GM18507 (cell line): ENCODE data around the gene ABCC2.

Experiments
- DNase-seq: peaks from one replicate; pipeline ENCODE4 v3.0.0; 2011; ENCODE audit warnings: low read depth; ENCODE audit not compliant: insufficient read length; ENCODE audit errors: extremely low spot score
- FAIRE-seq: peaks from 2 replicates; lab custom pipeline; 2011; peaks lifted over from hg19 to GRCh38; lab: Jason Lieb, UNC

The ABCC2 gene

DNA sequence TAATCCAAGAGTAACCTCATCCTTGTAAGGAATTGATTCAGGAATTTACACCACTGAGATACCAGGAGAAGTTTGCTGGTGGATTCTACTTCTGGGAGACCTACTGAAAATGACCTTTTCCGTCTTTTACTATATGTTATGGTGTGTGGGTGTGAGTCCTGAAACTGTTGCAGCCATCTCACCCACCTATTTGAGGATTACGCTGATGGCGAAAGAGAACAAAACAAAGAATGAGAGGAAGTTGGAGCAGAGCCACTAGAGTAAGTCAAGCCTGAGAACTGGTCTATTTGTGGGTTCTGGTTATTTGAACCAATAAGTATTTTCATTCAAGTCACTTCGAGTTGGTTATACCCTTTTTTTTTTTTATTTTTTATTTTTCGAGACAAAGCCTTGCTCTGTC, 12.7 kb upstream of the ABCC2 start:
- FAIRE-seq = no peak
- no peak for DNase-seq

DNA sequence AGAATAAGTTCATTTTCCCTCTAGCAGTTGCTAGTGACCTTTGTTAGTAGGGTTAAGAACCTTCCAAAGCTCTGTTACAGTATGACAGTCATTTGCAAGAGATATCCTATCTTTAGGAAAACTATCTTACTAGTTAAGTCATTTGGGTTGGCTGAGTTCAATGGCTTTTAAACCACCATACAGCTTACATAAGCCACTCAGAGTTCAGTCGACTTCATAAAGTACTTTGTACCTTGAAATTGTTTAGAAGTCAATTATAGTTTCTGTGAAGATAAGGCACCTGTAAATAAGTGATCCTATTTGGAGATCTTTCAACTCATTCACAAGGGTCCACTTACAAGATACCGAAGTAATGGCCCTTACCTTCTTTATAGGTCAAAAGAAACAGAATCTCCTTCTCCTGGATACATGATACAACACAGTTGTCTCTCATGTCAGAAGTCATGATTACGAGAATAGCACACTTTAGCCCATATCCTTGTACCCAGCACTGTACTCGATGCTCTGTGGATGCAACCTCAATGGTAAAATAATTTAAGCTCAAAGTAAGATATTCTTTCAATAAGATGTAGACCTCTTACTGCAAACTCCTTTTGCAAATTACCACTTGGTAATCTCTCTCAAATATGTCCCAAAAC, 11.9 kb upstream of the ABCC2 start:
- DNase-seq (no peak), FAIRE-seq (no peak)

DNA sequence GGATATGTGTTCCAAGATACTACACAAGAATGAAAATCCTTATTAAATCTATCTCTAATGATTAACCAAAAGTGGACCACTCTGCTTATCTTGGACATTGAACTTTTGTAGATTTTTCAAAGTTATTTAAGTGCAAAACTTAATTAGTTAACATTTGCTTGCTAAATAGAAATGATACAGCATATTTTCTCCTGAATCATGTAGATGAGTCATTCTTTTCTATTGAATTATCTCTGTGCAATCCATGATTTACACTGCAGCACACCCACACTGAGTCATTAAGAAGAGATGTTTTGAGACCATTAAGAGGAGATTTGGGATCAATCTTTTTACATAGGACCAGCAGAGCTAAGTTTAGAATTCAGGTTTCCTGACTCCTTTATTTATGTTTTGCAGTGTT, 6.6 kb upstream of the ABCC2 start:
- DNase-seq (no peak), FAIRE-seq (no peak)

DNA sequence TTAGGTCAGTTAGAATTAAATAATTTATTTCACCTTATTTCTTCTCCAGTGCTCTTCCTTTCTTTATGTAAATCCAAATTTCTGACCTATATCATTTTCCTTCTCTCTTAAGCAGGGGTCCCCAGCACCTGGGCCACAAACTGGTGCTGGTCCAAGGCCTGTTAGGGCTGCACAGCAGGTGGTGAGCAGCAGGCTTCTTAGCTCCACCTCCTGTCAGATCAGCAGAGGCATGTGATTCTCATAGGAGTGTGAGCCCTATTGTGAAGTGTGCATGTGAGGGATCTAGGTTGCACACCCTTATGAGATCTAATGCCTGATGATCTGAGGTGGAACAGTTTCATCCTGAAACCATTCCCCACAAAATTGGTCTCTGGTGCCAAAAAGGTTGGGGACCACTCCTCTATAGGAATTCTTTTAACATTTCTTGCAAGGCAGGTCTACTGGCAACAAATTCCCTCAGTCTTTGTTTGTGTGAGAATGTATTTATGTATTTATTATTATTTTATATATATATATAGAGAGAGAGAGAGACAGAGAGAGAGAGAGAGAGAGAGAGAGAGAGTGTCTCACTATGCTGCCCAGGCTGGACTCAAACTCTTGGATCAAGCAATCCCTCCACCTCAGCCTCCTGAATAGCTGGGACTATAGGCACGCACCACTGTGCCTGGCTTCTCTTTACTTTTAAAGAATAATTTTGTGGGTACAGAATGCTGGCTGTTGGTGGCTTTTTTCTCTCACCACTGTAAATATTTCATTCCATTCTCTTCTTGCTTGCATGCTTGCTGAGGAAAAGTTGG, 4.3 kb upstream of the ABCC2 start:
- FAIRE-seq (peak; percentile 41), DNase-seq (no peak)

DNA sequence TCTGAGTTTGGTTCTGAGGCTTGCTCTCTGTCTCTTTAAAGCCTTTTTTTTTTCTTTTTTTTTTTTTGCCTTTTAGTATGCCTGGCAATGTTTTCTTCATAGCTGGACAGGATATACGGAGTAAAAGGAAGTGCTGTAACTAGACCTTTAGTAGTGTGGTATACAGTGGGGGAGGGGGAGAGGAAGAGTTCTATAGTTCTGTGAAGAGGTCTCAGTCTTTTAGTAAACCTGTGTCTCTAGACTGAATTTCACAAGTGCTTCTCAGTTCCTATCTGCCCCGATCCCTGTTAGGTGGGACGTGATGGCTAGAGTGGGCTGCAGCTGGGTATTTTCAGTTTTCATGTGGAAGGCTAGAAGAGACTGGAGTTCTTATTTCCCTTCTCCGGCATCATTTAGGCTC, 3.1 kb upstream of the ABCC2 start:
- FAIRE-seq (no peak), DNase-seq (no peak)

DNA sequence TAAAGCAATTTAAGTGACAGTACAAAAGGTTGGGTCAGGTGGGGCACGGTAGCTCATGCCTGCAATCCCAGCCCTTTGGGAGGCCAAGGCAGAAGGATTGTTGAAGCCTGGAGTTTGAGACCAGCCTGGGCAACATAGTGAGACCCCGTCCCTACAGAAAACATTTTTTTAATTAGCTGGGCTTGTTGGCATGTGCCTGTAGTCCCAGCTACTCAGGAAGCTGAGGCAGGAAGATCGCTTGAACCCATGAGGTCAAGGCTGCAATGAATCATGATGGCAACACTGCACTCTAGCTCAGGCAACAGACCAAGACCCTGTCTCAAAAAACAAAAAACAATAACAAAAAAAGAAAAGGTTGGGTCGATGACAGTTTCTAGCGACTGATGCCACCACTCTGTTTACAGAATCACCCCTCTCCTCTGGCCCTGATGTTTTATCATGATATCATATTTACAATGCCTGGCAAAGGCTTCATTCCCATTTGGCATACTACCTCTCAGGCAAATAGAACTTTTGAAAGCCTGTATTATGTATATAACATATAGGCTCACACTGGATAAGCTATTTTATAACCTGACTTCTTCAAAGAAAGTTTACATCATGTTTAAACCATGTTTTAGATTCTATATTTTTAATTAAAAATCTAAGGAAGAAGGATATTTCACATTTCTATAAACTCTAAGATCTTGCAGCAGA, 558 bp upstream of the ABCC2 start:
- FAIRE-seq (no peak), DNase-seq (no peak)

DNA sequence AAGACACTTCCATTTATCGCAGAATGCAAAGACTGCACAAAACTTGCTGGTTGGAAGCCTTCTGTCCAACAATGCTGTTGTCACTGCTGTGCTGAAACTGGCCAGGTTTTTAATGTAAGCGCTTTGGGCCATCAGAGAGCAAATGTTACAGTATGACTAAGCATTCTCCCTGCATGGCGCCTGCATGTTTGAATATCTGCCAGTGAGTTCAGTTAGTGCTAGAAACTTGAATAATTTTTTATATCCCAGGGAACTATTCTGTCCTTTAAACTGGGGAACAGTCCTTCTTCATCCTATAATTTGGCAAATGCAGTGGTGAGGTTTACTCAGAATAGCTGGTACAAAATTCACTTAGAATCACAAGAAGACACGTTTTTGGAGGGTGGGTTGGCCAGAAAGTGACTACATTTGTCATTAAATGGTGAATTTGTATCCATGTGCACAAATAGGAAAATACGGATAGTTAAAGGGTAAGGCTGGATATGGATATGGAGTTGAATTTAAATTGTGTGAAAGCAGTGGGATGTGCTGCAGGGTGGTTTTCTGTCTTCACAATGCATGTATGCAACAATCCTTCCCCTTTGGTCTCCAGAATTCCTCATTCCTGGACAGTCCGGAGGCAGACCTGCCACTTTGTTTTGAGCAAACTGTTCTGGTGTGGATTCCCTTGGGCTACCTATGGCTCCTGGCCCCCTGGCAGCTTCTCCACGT, 1.7 kb downstream of the ABCC2 start:
- FAIRE-seq = no peak
- no peak for DNase-seq

DNA sequence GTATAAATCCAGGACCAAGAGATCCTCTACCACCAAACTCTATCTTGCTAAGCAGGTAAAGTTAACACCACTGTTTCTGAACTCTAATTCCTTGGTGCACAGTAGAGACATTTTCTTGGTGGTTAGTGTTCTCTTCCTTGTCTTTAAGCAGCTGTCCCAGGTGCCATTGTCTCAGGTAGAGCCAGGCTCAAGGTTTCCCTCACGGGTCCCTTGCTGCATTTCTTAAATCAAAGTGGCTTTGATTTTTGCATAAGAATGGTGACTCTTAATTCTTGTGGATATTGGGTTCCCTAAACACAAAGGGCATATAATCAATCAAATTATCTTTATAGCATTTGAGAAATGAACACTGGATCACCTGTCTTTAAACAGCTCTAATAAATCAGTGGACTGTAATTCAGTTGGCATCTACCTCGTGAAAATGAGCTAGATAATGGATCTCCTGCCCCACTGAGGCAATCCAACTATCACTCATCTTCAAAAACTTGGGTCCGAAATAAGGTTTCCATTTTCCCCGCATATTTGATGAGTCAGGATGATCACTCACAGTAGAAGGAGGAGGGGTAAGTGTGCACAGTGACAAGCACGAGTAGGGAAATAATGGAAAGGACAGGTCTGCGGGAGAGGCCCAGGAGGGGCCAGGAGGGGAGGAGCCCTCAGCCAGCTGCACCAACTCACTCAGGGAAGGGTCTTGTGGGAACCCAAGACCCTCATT, 2.4 kb downstream of the ABCC2 start:
- FAIRE-seq (no peak), DNase-seq (no peak)

DNA sequence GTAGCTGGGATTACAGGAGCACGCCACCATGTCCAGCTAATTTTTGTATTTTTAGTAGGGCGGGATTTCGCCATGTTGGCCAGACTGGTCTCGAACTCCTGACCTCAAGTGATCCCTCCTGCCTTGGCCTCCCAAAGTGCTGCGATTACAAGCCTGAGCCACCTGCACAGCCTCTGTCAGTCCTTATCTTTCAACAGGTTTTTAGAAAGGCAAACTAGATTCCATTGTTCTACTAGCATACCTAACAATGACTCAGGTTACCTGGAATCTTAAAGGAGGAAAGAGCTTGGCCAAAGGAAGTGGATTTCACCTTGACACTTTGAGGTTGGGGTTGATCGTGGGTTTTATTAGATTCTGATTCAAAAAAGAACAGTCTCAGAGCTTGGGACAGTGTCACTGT, 3.2 kb downstream of the ABCC2 start:
- FAIRE-seq (no peak), DNase-seq (no peak)

DNA sequence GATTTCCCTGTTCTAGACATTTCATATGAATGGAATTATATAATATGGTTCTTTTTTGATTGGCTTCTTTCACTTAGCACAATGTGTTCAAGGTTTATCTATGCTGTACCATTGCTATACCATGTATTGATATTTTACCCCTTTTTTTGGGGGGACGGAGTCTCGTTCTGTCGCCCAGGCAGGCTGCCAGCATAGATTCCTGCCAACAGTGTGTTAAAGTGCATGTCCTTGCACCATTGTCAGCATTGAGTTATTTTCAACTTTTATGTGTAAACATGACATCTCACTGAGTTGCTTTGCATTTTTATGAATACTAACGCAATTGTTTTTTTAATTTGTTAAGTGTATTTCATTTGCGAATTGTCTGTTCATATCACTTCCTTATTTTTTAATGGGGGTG, 4.9 kb downstream of the ABCC2 start:
- no peak for FAIRE-seq

DNA sequence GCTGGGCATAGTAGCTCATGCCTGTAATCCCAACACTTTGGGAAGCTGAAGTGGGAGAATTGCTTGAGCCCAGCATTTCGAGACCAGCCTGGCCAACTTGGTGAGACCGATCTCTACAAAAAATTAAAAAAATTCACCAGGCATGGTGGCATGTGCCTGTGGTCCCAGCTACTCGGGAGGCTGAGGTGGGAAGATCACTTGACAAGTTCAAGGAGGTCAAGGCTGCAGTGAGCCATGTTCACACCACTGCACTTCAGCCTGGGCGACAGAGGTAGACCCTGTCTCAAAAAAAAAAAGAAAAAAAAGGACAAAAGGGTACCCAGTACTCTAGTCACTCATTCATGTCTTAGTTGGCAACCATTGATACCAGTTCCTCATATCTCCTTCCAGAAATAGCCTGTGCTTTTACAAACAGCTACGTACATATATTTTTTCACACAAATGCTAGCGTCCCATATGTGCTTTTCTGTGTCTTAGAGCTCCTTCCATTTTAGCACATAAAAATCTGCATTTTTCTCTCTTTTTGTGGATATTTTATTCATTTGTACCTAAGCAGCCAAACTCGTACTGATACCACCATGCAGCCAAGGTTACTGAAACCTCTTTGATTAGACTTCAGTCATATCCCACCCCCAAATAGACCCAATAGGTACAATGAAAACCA, 5.5 kb downstream of the ABCC2 start:
- no peak for DNase-seq
- FAIRE-seq = no peak

More for the DNA sequence above, 4.9 kb downstream of the ABCC2 start:
- no peak for DNase-seq

DNA sequence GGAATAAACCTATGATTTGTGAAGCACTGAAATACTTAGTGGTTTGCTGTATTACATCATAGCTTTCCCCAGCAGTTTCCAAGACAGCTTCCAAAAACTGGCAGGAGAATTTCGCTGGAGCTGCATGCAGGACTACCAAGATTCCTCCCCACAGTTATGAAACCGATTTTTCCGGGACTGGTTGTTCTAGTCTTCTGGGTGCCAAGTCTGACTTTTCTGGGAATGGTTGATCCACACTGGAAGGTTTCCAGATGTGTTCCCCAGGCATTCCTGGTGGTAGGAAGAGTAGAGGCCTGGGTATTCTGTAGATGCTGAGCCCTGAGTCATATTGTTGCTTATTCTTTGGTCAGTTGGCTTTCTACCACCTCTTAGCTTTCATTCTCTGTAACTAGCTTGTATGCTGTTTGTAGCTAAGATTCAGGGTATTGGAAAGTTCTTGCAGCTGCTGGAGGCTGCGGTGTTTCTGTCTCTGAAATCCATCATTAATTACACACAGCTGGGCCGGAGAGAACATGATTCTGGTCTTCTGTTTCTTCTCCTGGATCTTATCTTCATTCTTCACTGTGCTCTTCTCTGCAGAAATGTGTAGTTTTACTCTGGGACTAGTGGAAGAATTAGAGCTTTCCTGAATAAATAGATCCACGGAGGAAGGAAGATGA, 6.3 kb downstream of the ABCC2 start:
- FAIRE-seq = no peak

DNA sequence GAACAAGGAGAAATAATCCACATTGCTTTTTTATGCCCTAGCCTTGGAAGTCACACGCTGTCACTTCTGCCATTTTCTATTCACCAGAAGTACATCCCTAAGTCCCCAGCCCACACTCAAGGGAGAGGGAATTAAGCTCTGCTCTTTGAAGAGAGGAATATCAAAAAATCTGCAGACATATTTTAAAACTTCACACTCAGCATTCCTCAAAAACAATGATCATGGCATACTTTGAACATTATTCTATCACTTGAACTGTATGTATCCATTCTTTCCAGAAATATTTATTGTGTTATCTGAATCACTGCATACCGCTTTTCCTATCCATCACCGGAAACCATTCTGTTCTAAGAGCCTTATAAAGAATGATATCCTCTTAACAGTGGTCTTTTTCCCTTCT, 9.4 kb downstream of the ABCC2 start:
- no peak for FAIRE-seq

More for the DNA sequence above, 6.3 kb downstream of the ABCC2 start:
- no peak for DNase-seq

DNA sequence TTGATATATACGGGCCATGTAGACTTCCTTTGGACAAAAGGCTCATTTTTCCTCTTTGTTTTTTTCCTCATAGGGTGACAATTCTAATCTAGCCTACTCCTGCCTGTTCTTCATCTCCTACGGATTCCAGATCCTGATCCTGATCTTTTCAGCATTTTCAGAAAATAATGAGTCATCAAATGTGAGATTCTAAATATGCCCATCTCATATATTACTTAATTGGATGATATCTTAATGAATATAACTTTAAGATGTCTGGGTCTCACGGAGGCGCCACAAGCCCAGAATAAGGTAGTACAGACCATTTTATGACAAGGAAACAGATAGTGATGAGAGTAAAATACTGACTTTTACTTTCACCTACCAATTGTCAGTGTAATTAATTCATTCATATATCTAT, 11.4 kb downstream of the ABCC2 start:
- DNase-seq (no peak), FAIRE-seq (no peak)

More for the DNA sequence above, 9.4 kb downstream of the ABCC2 start:
- DNase-seq = no peak

DNA sequence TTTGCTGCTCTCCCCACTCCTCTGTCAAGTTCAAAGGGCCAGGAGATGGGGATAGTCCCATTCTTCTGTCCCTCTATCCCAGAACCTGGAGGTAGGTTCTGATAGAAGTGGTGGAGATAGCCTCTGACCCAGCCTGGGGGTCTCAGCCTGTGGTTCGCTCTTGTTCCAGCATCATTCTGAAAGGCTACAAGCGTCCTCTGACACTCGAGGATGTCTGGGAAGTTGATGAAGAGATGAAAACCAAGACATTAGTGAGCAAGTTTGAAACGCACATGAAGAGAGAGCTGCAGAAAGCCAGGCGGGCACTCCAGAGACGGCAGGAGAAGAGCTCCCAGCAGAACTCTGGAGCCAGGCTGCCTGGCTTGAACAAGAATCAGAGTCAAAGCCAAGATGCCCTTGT, 14.5 kb downstream of the ABCC2 start:
- DNase-seq (no peak), FAIRE-seq (no peak)

DNA sequence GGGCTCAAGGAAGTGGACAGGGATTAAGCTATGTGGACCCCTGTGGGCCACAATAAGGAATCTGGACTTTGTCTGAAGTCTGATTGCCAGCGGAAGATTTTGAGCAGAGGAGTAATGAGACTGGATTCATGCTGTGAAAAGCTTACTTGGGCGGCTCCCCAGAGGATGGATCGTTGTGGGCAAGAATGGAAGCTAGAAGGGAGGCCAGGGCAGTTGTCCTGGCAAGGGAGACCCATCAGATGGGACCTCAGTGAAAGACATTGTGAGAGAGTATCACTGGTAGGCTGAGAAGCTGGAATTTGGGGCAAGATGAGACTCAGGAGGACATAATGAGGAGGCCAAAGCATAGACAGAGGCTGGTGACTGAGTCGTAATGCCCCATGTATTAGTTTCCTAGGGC, 15.6 kb downstream of the ABCC2 start:
- no peak for FAIRE-seq
- DNase-seq = no peak

DNA sequence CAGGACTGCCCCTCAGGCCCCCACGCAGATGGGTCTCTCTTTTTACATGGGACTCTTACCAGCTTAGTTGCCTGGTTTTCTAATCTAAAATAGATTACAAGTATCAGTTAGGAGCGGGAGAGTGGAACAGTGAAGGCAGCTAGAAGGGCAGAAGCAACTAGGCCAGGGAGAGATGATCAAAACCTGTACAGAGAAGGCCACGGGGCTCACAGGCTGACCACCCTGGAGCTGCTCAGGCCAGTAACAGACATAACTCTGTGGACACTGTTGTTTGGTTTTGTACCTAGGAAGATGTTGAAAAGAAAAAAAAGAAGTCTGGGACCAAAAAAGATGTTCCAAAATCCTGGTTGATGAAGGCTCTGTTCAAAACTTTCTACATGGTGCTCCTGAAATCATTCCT, 16.5 kb downstream of the ABCC2 start:
- FAIRE-seq = no peak
- no peak for DNase-seq

DNA sequence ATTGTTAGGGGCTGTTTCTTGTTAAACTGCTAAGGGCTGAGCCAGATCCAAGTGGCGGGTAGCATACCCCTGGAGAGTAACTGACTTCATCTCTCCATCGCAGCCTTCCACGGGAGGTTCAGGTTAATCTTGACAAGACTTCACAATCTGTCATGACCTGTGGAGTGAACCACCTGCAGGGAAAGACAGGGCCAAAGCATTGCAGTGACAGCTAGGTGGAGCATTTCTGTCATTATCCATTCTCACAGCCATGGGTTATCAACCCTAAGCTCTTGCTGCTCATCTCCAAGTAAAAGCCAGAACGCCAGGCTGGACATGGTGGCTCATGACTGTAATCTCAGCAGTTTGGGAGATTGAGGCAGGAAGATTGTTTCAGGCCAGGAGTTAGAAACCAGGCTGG, 17.2 kb downstream of the ABCC2 start:
- FAIRE-seq (no peak), DNase-seq (no peak)

DNA sequence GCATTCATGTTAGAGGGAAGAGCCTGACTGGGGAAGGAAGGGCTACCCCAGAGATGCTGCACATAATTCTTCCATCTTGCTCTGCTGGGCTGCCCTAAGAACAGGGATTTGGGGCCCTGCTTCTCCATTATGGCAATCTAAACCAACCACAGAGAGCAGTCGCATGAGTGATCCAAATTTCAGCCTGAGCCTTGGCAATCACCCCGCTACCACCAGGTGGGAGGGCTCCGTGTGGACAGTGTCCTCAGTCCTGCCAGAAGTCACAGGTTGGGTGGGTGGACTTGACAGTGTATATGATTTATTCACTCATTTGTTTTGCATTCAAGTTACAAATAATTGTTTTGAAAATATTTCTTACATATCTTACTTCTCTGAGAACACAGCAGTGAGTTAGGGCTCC, 22.0 kb downstream of the ABCC2 start:
- DNase-seq = no peak
- FAIRE-seq = no peak
